GM23338 (cell line): ENCODE measurements around the gene NTRK1. TPM values are rescaled to one million over a fixed set of nuclear protein-coding genes. Genes with fewer than 3 reads are reported as not detected.

Experiments used
- ATAC-seq: fragments of 200-7000 bp; cut with Tn5 transposase; 3 replicates; pipeline ENCODE4 v1.9.1; 2020
- DNase-seq: peaks from one replicate; pipeline ENCODE4 v3.0.0-alpha.2; 2015; ENCODE audit warnings: low spot score
- H2AFZ ChIP-seq: fragments of 200-600 bp; sonication (generic); 2 replicates; pipeline ENCODE4 v1.8.0; 2016; ENCODE audit warnings: antibody characterized with exemption, mild to moderate bottlenecking, moderate library complexity
- H3F3A ChIP-seq: fragments of 200-600 bp; sonication (generic); replicated peaks from 2 replicates; pipeline ENCODE4 v1.8.0; 2017; ENCODE audit warnings: antibody characterized with exemption, mixed run types, low read depth
- H3K27ac ChIP-seq: fragments of 200-600 bp; sonication (generic); 2 replicates; pipeline ENCODE4 v1.6.1; 2016; ENCODE audit warnings: low read depth
- H3K27me3 ChIP-seq: fragments of 200-600 bp; sonication (generic); 2 replicates; pipeline ENCODE4 v1.8.0; 2016; ENCODE audit warnings: mild to moderate bottlenecking, mixed run types, moderate library complexity; ENCODE audit not compliant: insufficient read depth
- H3K36me3 ChIP-seq: fragments of 200-600 bp; sonication (generic); 2 replicates; pipeline ENCODE4 v1.8.0; 2016; ENCODE audit warnings: mild to moderate bottlenecking; ENCODE audit not compliant: insufficient read depth
- H3K4me1 ChIP-seq: fragments of 200-600 bp; sonication (generic); 2 replicates; pipeline ENCODE4 v1.8.0; 2016; ENCODE audit warnings: mild to moderate bottlenecking, moderate library complexity; ENCODE audit not compliant: insufficient read depth
- H3K4me2 ChIP-seq: fragments of 200-600 bp; sonication (generic); 2 replicates; pipeline ENCODE4 v1.7.1; 2017; ENCODE audit warnings: mixed run types
- H3K4me3 ChIP-seq: fragments of 200-600 bp; sonication (generic); 2 replicates; pipeline ENCODE4 v1.6.1; 2016; ENCODE audit warnings: mixed run types
- H3K79me2 ChIP-seq: fragments of 200-600 bp; sonication (generic); replicated peaks from 2 replicates; pipeline ENCODE4 v1.8.0; 2017; ENCODE audit warnings: mild to moderate bottlenecking; ENCODE audit not compliant: insufficient read depth
- H3K9me2 ChIP-seq: fragments of 200-600 bp; sonication (generic); 2 replicates; pipeline ENCODE4 v1.8.0; 2017; ENCODE audit not compliant: insufficient read depth
- H4K20me1 ChIP-seq: fragments of 200-600 bp; sonication (generic); replicated peaks from 2 replicates; pipeline ENCODE4 v1.8.0; 2017; ENCODE audit warnings: mild to moderate bottlenecking; ENCODE audit not compliant: insufficient read depth
- H3K27ac Mint-ChIP-seq: 2 replicates; pipeline ENCODE4 v1.8.0; 2020; ENCODE audit warnings: inconsistent platforms, mild to moderate bottlenecking, moderate library complexity, mixed read lengths
- H3K27me3 Mint-ChIP-seq: 3 replicates; pipeline ENCODE4 v1.8.0; 2022; ENCODE audit warnings: low read depth, mild to moderate bottlenecking, moderate library complexity, mixed read lengths, inconsistent platforms; ENCODE audit not compliant: insufficient read depth, poor library complexity
- H3K36me3 Mint-ChIP-seq: 3 replicates; pipeline ENCODE4 v1.8.0; 2021; ENCODE audit warnings: low read depth, mild to moderate bottlenecking, inconsistent platforms, moderate library complexity, mixed read lengths
- H3K4me1 Mint-ChIP-seq: 3 replicates; pipeline ENCODE4 v1.8.0; 2020; ENCODE audit warnings: mild to moderate bottlenecking, inconsistent platforms, mixed read lengths
- H3K4me3 Mint-ChIP-seq: 3 replicates; pipeline ENCODE4 v1.8.0; 2021; ENCODE audit warnings: moderate library complexity, mild to moderate bottlenecking, inconsistent platforms, mixed read lengths
- H3K9me3 Mint-ChIP-seq: 3 replicates; pipeline ENCODE4 v1.8.0; 2020; ENCODE audit warnings: moderate library complexity, mild to moderate bottlenecking, inconsistent platforms, mixed read lengths
- EZH2 ChIP-seq: fragments of 200-600 bp; sonication (generic); IDR thresholded peaks from one replicate; pipeline ENCODE4 v1.8.0; 2017; ENCODE audit warnings: antibody characterized with exemption, mild to moderate bottlenecking, low read depth; ENCODE audit not compliant: unreplicated experiment
- EZH2phosphoT487 ChIP-seq: fragments of 200-600 bp; sonication (generic); IDR thresholded peaks from one replicate; pipeline ENCODE4 v1.8.1; 2018; ENCODE audit warnings: antibody characterized with exemption; ENCODE audit not compliant: unreplicated experiment
- JUNB ChIP-seq: IDR thresholded peaks from one replicate; pipeline ENCODE4 v1.6.1; 2016; ENCODE audit warnings: antibody characterized with exemption; ENCODE audit not compliant: unreplicated experiment
- NANOG ChIP-seq: IDR thresholded peaks from 2 replicates; pipeline ENCODE4 v1.6.1; 2016; ENCODE audit warnings: antibody characterized with exemption, borderline replicate concordance
- STAT1 ChIP-seq: IDR thresholded peaks from one replicate; pipeline ENCODE4 v1.6.1; 2016; ENCODE audit warnings: antibody characterized with exemption; ENCODE audit not compliant: unreplicated experiment
- ZNF114 ChIP-seq: fragments of 250-450 bp; sonication (Bioruptor Pico); IDR thresholded peaks from 2 replicates; pipeline ENCODE4 v1.5.0; 2020; ENCODE audit warnings: mild to moderate bottlenecking, moderate library complexity
- ZNF331 ChIP-seq: fragments of 250-450 bp; sonication (Bioruptor Pico); IDR thresholded peaks from 2 replicates; pipeline ENCODE4 v1.5.0; 2020; ENCODE audit warnings: low read depth, mild to moderate bottlenecking, moderate library complexity
- polyA plus RNA-seq: library from polyadenylated mRNA; unstranded; fragments of >200 nt; fragmentation: Nextera tagmentation; extraction: Ambion mirVana; gene quantifications from 2 replicates; pipeline ENCODE4 v1.2.1, GENCODE V29; 2016
- total RNA-seq: library from RNA; depleted of rRNA; stranded (reverse); fragments of >200 nt; shearing (Covaris generic); gene quantifications from 2 replicates; pipeline ENCODE4 v1.2.3, GENCODE V29; 2014
- TF ChIP-seq, protein P1 (sequence below): IDR thresholded peaks from 2 replicates; pipeline ENCODE4 v1.6.1; 2016; ENCODE audit warnings: antibody characterized with exemption
- TF ChIP-seq, protein P2 (sequence below): IDR thresholded peaks from one replicate; pipeline ENCODE4 v1.6.1; 2018; ENCODE audit warnings: antibody characterized with exemption; ENCODE audit not compliant: unreplicated experiment

Gene NTRK1
- total and polyA plus RNA-seq, 2 experiments from 2014 or later: 0.42 to 0.45 TPM

DNA sequence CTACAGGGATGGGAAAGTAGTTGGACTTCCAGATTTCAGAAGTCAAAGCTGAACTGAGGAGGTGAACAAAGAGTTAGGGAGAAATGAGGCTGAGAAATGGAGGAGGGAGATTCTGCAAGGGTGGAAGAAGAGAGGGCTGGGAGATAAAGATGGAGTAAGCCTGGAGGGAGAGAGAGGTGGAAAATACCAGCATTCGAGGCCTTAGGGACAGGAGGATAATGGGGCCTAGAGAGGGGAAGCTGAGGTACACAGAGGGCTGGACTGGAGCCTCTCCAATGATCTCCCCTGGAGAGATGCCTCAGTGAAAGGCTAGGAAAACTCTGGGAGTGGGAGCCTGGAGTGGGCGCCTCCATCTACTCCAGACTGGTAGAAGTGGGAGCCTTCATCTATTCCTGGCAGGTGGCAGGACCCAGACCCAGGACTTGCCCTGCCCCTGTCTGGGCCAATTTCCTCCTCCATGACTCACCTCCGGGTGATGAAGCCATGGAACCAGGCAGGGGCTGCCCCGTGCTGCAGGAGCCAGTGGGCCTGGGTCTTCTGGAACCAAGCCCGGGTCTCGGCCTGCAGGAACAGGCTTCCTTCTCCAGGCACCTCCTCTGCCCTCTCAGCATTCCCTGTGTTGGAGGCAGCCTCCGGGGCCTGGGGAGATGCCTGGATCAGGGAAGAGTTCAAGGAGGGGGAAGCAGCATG lies 45.9 kb upstream of the NTRK1 start:
- H4K20me1 ChIP-seq: peaks cover 4% of the 10 kb centered on the region; the same call in 1 of the 2 replicates
- H3K4me2 ChIP-seq: peak overlapping the region; percentile 90
- ATAC-seq: no peak
- no peaks in the 10 kb centered on the region for H3K36me3 ChIP-seq
- peak overlapping the region; percentile 98 for H2AFZ ChIP-seq
- H3K9me2 ChIP-seq: no peaks in the 10 kb centered on the region
- Mint-ChIP-seq H3K9me3 (no peaks in the 10 kb centered on the region), H3K4me1 (peaks cover 26% of the 10 kb centered on the region), H3K27me3 (peaks cover 44% of the 10 kb centered on the region), H3K36me3 (no peaks in the 10 kb centered on the region; the same call in 2 of the 3 replicates), H3K27ac (no peak overlapping the region), H3K4me3 (peak overlapping the region; percentile 67; the same call in 2 of the 3 replicates)
- H3K4me1 ChIP-seq: peaks cover 15% of the 10 kb centered on the region
- no peak for DNase-seq
- H3K4me3 ChIP-seq: peak overlapping the region; percentile 64
- no peaks in the 10 kb centered on the region for H3K79me2 ChIP-seq
- peaks cover 49% of the 10 kb centered on the region for H3K27me3 ChIP-seq
- no peak overlapping the region for H3K27ac ChIP-seq
- H3F3A ChIP-seq: 0 out of 2 replicates have a peak, but pooled peaks cover 14% of the 10 kb centered on the region
- TF ChIP-seq ZNF114 (CRISPR knock-in tag): no peak
- no peak for TF ChIP-seq EZH2
- no peak for TF ChIP-seq ZNF331 (CRISPR knock-in tag)
- no peak for TF ChIP-seq EZH2phosphoT487
- TF ChIP-seq, protein P1, sequence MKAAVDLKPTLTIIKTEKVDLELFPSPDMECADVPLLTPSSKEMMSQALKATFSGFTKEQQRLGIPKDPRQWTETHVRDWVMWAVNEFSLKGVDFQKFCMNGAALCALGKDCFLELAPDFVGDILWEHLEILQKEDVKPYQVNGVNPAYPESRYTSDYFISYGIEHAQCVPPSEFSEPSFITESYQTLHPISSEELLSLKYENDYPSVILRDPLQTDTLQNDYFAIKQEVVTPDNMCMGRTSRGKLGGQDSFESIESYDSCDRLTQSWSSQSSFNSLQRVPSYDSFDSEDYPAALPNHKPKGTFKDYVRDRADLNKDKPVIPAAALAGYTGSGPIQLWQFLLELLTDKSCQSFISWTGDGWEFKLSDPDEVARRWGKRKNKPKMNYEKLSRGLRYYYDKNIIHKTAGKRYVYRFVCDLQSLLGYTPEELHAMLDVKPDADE: no peak

DNA sequence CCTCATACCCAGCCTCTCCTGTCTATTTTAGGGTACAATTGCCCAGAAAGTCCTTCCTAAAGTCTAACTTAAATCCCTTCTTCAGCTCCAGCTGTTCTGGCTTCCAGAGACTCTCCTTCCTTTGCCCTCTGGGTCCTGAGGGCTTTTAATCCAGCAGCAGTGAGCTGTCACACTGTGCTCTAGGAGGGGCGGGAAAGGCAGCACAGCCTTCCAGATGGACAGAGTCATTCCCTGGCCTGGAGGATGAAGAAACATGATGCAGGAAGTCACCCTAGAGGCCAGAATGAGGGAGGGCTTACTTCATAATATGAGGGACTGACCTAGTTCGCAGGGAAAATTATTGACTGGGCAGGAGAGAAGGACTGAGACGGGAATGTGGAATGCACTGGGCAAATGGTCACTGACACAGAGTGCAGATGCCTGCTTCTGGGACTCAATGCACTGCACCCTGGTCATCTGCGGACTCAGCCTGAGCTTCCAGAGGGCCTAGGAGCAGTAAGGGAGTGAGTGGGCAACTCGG lies 45.3 kb upstream of the NTRK1 start:
- Histone ChIP-seq H3K36me3 (no peaks in the 10 kb centered on the region), H3K4me2 (no peak overlapping the region), H4K20me1 (no peaks in the 10 kb centered on the region; the same call in 1 of the 2 replicates), H3K4me3 (no peak overlapping the region), H3F3A (0 out of 2 replicates have a peak, but pooled peaks cover 14% of the 10 kb centered on the region), H3K9me2 (no peaks in the 10 kb centered on the region), H3K4me1 (peaks cover 15% of the 10 kb centered on the region), H3K27me3 (peaks cover 49% of the 10 kb centered on the region), H3K79me2 (no peaks in the 10 kb centered on the region), H2AFZ (no peak overlapping the region), H3K27ac (no peak overlapping the region)
- Mint-ChIP-seq H3K27me3 (peaks cover 44% of the 10 kb centered on the region), H3K4me3 (no peak overlapping the region; the same call in 2 of the 3 replicates), H3K9me3 (no peaks in the 10 kb centered on the region), H3K27ac (no peak overlapping the region), H3K36me3 (no peaks in the 10 kb centered on the region; the same call in 2 of the 3 replicates), H3K4me1 (peaks cover 26% of the 10 kb centered on the region)
- no peak for ATAC-seq
- no peak for DNase-seq
- no peak for TF ChIP-seq NANOG
- TF ChIP-seq STAT1: no peak
- TF ChIP-seq JUNB: no peak
- TF ChIP-seq, protein P1: no peak
- TF ChIP-seq EZH2: no peak
- TF ChIP-seq, protein P2, sequence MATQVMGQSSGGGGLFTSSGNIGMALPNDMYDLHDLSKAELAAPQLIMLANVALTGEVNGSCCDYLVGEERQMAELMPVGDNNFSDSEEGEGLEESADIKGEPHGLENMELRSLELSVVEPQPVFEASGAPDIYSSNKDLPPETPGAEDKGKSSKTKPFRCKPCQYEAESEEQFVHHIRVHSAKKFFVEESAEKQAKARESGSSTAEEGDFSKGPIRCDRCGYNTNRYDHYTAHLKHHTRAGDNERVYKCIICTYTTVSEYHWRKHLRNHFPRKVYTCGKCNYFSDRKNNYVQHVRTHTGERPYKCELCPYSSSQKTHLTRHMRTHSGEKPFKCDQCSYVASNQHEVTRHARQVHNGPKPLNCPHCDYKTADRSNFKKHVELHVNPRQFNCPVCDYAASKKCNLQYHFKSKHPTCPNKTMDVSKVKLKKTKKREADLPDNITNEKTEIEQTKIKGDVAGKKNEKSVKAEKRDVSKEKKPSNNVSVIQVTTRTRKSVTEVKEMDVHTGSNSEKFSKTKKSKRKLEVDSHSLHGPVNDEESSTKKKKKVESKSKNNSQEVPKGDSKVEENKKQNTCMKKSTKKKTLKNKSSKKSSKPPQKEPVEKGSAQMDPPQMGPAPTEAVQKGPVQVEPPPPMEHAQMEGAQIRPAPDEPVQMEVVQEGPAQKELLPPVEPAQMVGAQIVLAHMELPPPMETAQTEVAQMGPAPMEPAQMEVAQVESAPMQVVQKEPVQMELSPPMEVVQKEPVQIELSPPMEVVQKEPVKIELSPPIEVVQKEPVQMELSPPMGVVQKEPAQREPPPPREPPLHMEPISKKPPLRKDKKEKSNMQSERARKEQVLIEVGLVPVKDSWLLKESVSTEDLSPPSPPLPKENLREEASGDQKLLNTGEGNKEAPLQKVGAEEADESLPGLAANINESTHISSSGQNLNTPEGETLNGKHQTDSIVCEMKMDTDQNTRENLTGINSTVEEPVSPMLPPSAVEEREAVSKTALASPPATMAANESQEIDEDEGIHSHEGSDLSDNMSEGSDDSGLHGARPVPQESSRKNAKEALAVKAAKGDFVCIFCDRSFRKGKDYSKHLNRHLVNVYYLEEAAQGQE: no peak
